HG02973 (cell line): ENCODE data around the gene ZC3H13.
"Not testable (repeated sequence)": the region's sequence is repeated elsewhere in the genome, so short reads cannot be mapped to it uniquely, and the experiment has no call there.

ENCODE experiments used
- ATAC-seq: cut with Tn5 transposase; IDR thresholded peaks from one replicate; pipeline ENCODE4 v1.9.1; 2021; ENCODE audit warnings: moderate library complexity; ENCODE audit not compliant: unreplicated experiment

Gene ZC3H13

DNA sequence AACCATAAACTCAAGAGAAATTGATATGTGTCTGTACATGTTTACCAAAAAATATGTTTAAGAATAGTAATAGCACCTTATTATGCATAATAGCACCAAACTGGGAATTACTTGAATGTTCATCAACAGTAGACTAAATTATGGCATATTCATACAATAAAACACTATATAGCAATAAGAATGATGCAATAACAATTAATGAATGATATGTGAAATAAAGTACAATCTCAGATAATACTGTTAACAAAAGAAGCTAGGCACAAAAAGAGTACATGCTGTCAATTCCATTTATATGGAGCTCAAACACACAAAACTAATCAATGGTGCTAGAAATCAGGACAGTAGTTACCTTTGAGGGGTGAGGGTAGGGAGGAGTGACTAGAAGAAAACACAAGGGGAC is 36.3 kb downstream of the ZC3H13 start:
- ATAC-seq, result no peak

DNA sequence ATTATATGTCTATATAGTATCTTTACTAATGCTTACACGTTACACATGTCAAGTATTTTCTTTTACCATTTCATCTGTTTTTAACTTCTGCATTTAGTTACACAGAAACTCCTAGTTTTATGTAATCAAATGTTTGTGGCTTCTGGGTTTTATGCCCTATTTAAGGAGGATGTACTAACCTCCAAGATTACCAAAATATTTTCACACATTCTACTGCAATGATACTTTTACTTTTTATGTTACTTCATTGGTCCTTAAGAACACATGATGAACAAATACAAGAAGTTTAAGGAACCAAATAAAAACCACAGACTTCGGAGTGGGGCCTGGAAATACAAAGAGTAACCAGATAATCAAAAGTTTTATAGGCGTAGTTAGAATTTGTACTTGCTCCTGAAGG is 37.2 kb downstream of the ZC3H13 start:
- no peak for ATAC-seq

DNA sequence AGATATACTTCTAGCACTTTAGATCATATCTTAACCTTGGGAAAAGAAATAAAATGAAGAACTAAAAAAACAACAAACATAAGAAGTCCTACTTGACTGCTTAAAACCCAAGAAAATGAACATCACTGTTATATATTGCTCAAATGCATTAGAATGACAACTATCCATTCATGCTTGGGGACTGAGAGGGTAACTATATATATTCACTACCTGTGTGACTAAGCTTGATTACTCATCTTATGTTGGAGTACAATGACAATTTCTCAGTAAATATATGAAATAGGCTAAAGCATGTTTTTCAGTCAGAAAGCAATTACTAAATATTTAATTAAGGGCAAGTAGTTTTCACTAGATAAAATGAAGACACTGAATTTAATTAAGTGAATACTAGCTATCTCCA is 40.1 kb downstream of the ZC3H13 start:
- no peak for ATAC-seq

GRCh38 chr13:46010148-46010547 is 42.4 kb downstream of the ZC3H13 start:
- ATAC-seq, result no peak

DNA sequence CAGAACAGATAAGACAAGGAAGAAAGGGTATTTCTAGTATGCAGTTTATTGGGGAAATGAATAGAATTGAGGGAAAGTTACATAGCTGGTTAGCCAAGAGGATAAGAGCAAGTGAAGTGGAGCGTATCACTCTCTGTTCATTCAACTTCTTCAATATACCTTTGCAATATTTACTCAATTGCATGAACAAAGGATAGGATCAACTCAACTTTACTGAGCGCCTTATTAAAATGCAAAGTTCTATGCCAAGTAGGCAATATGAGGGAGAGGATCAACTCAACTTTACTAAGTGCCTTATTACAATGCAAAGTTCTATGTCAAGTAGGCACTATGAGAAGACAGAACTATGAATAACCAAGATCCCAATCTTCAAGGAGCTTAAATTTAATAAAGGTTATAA is 43.9 kb downstream of the ZC3H13 start:
- ATAC-seq, result no peak

GRCh38 chr13:46006688-46007452 is 45.7 kb downstream of the ZC3H13 start:
- ATAC-seq, result no peak

GRCh38 chr13:46004491-46004890 is 48.1 kb downstream of the ZC3H13 start:
- no peak for ATAC-seq

GRCh38 chr13:45996631-45997030 is 55.9 kb downstream of the ZC3H13 start:
- ATAC-seq, result no peak

DNA sequence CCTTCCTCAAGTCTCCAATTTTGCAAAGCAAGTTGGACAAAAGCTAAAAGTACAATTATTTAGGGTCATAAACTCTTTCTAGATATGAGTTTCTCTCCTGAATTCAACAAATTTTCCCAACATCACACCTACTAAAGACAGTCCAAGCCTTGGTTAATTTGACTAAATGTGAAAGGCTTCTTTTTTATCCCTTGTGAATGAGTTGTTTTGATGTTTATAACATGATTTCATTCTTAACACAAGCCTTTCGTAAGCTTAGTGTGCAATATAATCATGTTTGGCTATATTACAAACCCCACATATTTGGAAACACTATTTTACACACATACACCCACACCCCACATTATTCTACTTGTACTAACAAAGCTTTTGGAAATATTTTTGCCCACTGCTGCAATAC is 57.3 kb downstream of the ZC3H13 start:
- no peak for ATAC-seq

DNA sequence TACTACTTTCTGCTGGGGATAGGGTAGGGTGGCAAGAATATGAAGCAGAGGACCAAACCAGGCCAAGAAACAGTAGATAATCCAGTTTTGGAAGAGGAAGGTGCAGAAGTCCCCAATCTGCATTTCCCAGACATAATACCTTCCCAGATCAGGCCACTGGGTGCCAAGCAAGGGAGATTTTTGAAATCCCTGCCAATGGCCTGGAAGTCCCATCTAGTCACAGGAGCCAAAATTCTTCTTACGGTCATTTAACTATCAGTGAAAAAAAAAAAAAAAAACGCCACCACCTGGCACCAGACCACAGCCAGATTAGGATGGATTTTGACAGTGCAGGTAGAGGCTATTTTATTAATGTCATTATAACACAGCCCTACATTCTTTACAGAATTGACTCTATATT is 57.8 kb downstream of the ZC3H13 start:
- no peak for ATAC-seq

DNA sequence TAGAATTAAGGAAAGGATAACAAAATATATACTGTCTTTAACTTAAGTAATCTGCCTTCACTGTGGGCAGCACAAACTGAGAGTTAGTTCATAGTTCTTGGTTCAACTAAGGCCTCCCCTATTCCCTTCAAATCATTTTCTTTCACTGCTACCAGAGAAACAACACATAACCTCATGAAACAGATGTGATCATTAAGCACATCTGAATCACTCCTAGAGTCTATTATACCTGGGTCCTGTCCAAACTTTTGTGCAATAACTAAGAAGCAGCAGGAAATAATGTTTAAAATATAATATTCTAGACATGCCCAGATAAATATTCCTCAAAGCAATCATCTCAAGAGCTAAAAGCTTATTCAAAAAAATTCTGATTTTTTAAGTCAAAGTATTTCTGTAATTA is 62.9 kb downstream of the ZC3H13 start:
- no peak for ATAC-seq

GRCh38 chr13:45981127-45981526 is 71.4 kb downstream of the ZC3H13 start:
- not testable (repeated sequence) for ATAC-seq

DNA sequence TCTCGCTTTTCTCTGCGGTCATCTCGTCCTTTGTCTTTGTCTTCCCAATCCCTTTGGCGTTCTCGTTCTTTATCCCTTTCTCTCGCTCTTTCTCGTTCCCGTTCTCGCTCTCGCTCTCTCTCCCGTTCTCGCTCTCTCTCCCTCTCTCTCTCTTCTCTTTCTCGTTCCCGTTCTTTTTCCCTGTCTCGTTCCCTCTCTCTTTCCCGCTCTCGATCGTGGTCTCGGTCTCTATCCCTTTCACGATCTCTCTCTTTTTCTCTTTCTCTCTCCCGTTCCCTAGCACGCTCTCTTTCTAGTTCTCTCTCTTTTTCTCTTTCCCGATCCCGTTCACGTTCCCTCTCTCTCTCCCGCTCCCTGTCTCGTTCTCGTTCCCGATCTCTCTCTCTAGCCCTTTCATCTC is 77.2 kb downstream of the ZC3H13 start:
- ATAC-seq, result no peak

DNA sequence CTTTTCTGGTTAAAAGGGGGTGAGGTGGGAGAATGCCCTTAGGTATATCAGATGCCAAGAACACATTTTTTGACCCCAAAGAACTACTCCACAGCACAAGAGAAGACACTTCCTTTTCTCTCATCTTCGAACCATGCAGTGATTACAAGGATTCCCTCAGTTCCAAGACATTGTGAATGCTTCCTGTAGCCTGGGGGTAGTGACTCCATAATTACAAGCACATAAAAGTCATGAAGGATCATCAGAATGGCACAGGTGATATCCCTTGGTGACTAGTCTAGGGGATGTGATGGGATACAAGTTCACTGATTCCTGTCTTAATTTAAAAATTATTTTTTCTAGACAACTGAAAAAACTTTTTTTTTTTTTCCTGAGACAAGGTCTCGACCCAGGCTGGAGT is 78.0 kb downstream of the ZC3H13 start:
- ATAC-seq, result no peak

DNA sequence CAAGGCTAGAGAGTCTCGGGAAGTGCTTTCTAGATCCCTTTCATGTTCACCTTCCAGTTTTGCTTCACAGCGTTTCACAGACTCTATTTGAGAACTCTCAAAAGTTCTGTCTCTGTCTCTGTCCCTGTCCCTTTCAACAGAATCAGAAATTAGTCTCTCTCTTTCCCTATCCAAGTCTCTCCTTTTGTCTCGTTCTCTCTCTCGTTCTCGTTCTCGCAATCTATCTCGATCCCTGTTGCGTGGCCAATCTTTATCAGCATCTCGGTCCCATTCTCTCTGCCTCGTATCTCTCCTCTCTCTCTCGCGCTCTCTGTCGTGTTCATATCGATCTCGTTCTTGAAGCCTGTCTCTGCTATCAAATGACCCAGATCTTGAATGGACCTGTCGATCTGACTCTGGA is 85.0 kb downstream of the ZC3H13 start:
- ATAC-seq, result no peak

- ATAC-seq, result no peak
Observed at GRCh38 chr13:45966715-45967114, 85.8 kb downstream of the ZC3H13 start.

DNA sequence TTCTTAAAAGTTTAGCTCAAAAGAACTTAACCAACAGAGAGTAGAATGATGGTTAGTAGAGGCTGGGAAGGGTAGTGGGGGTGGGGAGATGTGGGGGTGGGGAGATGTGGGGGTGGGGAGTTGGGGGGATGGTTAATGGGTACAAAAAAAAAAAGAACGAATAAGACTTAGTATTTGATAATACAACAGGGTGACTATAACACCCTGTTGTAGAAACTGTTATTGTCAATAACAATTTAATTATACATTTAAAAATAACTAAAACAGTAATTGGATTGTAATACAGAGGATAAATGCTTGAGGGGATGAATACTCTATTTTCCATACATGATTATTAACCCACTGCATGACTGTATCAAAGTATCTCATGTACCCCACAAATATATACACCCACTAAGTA is 91.1 kb downstream of the ZC3H13 start:
- ATAC-seq, result no peak

GRCh38 chr13:45954836-45955800 is 97.4 kb downstream of the ZC3H13 start:
- no peak for ATAC-seq

GRCh38 chr13:45953082-45953481 is 99.5 kb downstream of the ZC3H13 start:
- no peak for ATAC-seq

DNA sequence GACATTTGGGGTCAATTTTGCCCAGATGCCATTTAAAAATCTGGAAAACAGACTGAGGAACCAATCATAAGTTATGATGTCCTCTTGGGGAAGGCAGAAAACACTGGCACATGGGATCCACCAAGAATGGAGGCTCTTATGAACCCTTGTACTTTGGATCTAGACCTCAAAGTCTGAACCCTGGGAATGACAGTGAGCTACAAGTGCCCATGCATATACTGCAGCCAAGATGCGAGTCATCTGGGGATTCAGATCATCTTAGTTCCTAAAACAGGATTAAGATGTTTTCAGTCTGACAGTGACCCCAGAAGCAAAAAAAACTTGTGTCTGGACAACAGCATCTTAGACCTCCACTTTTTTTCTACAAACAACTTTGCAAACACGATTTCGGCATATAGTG is 100.8 kb downstream of the ZC3H13 start:
- ATAC-seq, result no peak

- ATAC-seq, result no peak
Observed at GRCh38 chr13:45951166-45951565, 101.4 kb downstream of the ZC3H13 start.

- ATAC-seq, result no peak
Observed at GRCh38 chr13:45950386-45951000, 102.1 kb downstream of the ZC3H13 start.
